ENCODE measurements around the gene HOXC10. TPM values are rescaled to one million over a fixed set of nuclear protein-coding genes. Genes with fewer than 3 reads are reported as not detected.
A peak's percentile ranks its signal among the peaks of the same experiment; 100 is the strongest.

Gene HOXC10
- total RNA-seq, 4 donors from 2014 or later: 1.0 TPM; not detected in 3

DNA sequence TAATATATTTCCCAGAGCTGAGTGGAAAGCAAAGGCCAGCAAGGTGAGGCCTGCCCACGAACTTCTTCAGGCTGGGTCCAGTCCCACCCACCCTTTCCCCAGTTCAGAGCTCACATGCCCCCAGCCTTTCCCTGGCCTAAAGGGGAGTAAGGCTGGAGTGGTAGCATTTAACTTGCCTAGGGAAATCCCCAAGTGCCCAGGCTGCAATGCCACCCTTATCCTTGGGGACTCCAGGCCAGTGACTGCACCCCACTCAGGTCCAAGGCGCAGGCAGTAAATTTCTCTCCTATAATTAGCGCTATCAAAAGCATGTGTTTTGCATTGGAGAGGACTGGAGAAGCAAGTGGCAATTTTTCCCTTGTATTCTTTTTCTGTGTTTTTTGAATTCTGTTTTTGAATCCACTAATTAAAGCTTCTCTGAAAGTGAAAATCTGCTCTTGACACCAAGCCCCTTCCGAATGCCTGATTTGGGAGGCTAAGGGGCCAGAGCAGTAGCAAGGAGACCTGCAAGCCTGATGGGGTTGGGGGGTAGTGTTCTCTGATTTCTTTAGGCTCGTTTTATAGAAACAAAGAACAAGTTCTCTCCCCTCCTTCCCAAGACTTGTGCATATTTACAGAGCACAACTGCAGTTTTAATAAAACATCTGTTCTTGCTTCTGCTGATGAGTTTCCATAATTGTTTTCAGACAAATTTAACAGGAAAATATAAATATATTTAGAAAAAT, 39.8 kb downstream of the HOXC10 start:
- peak overlapping the region in 1 of 4 donors; percentile 33 for H3K4me3 ChIP-seq
- H3K9me3 ChIP-seq: no peaks in the 10 kb centered on the region
- peaks cover 0 to 30% (median 0%) of the 10 kb centered on the region in 4 donors for H3K4me1 ChIP-seq
- H3K27me3 ChIP-seq: no peaks in the 10 kb centered on the region
- H3K27ac ChIP-seq: peak overlapping the region in 3 of 4 donors; percentile 63 to 94 (median 65)
- no peaks in the 10 kb centered on the region for H3K36me3 ChIP-seq
- TF ChIP-seq, protein P1, sequence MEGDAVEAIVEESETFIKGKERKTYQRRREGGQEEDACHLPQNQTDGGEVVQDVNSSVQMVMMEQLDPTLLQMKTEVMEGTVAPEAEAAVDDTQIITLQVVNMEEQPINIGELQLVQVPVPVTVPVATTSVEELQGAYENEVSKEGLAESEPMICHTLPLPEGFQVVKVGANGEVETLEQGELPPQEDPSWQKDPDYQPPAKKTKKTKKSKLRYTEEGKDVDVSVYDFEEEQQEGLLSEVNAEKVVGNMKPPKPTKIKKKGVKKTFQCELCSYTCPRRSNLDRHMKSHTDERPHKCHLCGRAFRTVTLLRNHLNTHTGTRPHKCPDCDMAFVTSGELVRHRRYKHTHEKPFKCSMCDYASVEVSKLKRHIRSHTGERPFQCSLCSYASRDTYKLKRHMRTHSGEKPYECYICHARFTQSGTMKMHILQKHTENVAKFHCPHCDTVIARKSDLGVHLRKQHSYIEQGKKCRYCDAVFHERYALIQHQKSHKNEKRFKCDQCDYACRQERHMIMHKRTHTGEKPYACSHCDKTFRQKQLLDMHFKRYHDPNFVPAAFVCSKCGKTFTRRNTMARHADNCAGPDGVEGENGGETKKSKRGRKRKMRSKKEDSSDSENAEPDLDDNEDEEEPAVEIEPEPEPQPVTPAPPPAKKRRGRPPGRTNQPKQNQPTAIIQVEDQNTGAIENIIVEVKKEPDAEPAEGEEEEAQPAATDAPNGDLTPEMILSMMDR (IDR thresholded peaks at IDR 0.05): no peak
- no peak for TF ChIP-seq POLR2A (IDR thresholded peaks at IDR 0.05)
- no peak for DNase-seq

DNA sequence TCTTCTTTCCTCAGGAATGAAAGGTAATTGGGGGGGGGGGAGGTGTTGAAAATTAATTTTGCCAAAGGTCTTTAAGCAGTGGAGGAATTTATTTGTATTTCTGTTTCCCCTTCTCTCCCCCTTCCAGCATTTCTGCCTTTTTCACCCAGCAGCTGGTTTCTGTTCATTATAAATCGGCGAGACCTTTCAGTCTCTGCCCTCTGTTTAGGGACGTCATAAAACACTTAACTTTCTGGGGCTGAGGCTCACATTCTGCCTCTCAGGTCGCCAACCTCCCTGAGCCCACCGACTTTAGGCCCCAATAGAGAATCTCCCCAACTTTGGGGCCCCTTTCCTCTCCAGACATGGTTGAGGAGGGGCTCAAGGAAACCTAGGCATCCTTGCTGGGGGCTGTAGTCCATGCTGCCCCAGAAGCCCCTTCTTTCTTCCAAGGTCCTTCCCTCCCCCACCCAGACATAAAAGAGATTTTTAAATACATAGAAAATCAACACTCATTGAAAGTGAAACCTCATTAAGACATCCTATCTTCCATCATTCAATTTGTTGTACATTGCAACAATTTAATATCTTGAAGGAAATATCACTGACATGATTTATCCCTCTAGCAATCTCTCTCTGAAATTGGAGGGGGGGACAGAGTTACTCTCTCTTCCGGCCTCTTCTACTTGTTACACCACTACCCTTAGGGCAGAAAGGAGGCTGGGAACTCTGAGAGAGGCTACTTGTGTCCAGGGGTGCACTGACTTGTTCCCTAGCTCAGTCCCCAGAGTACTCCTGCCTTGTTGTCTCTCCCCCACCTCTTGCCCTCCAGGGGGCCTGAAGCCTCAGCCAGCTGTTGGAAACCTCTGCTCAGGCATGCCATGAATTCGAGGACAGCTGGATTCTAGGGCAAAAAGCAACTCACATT, 40.8 kb downstream of the HOXC10 start:
- no peak for DNase-seq
- peak overlapping the region in 3 of 4 donors; percentile 43 to 94 (median 47) for H3K27ac ChIP-seq
- peaks cover 0 to 30% (median 0%) of the 10 kb centered on the region in 4 donors for H3K4me1 ChIP-seq
- H3K9me3 ChIP-seq: no peaks in the 10 kb centered on the region
- H3K27me3 ChIP-seq: peaks cover 0 to 3% of the 10 kb centered on the region in 2 donors
- no peaks in the 10 kb centered on the region for H3K36me3 ChIP-seq
- H3K4me3 ChIP-seq: peak overlapping the region in 1 of 4 donors; percentile 22
- no peak for TF ChIP-seq POLR2A (IDR thresholded peaks at IDR 0.05)
- TF ChIP-seq, protein P1 (IDR thresholded peaks at IDR 0.05): no peak

DNA sequence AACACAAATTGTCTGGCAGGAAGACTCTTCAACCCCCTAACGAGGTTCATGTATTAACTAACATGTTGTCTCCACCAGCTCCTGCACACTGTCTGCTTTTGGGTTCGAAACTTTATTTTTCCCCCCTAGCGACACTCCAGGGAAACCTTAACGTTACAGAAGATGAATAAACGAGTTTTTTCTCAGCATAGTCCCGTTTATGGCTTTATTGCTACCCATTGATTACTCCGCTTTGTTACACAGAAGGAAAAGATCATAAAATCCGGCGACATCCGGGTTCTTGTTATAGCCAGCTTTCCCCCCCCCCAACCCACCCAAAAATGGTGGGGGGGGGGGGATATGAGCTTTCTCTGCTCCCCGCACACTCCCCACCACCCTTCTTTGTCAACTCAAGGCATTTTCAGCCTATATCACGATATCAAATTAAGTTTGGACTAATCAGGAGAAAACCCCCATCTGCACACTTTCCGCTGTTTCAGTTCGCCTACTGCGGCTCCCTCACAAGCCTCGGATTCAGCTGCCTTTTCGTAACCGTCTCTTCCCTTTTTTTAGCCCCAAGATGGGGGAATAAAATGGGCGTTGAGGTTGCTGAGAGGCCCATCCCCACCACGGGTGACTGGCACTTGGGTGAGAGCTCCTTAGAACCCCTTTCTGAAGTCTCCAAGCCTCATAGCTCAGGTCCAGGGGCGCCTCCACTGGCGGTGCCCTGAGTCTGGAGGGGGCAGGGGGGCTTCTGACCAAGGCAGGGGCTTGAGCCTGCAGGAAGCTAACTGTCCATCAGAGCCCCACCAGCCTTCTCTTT, 41.9 kb downstream of the HOXC10 start:
- Histone ChIP-seq H3K36me3 (no peaks in the 10 kb centered on the region), H3K4me1 (peaks cover 0 to 33% (median 0%) of the 10 kb centered on the region in 4 donors), H3K9me3 (no peaks in the 10 kb centered on the region), H3K27ac (peak overlapping the region; percentile 40 to 94 (median 43)), H3K4me3 (peak overlapping the region in 1 of 4 donors; percentile 18), H3K27me3 (peaks cover 0 to 8% of the 10 kb centered on the region in 2 donors)
- DNase-seq: no peak
- TF ChIP-seq POLR2A (IDR thresholded peaks at IDR 0.05): no peak
- TF ChIP-seq, protein P1 (IDR thresholded peaks at IDR 0.05): no peak

DNA sequence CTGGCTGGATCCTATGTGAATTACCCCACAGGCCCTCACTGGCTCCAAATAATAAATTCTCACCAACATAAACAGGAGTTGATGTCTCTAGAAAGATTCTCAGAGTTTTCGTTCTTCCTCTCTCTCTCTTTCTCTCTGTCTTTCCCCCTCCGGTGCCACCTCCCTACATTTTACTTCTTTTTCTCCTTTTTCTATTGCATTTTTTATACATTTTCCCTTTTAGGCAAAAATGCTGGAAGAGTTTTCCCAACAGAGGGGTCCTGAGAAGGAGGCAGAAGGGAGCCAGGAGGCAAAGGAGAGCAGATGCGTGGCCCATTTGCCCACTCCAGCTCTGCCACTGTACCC, 42.5 kb downstream of the HOXC10 start:
- H3K4me1 ChIP-seq: peaks cover 0 to 38% (median 0%) of the 10 kb centered on the region in 4 donors
- no peak for DNase-seq
- peak overlapping the region; percentile 1 to 94 (median 32) for H3K27ac ChIP-seq
- H3K9me3 ChIP-seq: no peaks in the 10 kb centered on the region
- H3K36me3 ChIP-seq: no peaks in the 10 kb centered on the region
- H3K27me3 ChIP-seq: peaks cover 0 to 8% of the 10 kb centered on the region in 2 donors
- H3K4me3 ChIP-seq: peak overlapping the region in 1 of 4 donors; percentile 48
- no peak for TF ChIP-seq POLR2A (IDR thresholded peaks at IDR 0.05)
- TF ChIP-seq, protein P1 (IDR thresholded peaks at IDR 0.05): no peak
